Measurements from ENCODE around the gene CDS2. TPM values are rescaled to one million over a fixed set of nuclear protein-coding genes. Genes with fewer than 3 reads are reported as not detected.

Gene CDS2
- total RNA-seq, 1 experiment from 2014 or later = 25.7 TPM

DNA sequence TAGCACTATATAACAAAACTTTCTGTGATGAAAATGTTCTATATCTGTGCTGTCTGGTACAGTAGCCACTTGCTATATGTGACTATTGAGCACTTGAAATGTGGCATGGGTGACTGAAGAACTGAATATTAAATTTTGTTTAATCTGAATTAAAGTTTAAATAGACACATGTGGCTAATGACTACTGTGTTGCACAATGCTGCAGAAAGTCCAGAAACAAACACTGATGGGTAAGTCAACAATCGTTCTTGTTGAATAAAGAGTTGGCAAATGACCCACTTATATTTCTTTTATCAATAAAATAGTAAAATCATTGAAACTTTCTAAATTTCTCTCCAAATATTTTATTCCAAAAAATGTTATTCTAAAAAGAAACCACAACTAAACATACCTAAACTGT is 108.2 kb downstream of the CDS2 start:
- CTCF ChIA-PET = no interaction called here
- peaks cover 62% of the 10 kb centered on the region for H3K27me3 Mint-ChIP-seq (ENCODE audit: unreplicated experiment)

More for the DNA sequence above, 108.2 kb downstream of the CDS2 start:
- Mint-ChIP-seq H3K4me1 (ENCODE audit: low read depth, unreplicated experiment) (no peaks in the 10 kb centered on the region), H3K9me3 (ENCODE audit: low read depth, unreplicated experiment) (no peaks in the 10 kb centered on the region), H3K4me3 (ENCODE audit: low read depth, unreplicated experiment) (no peak overlapping the region), H3K36me3 (ENCODE audit: insufficient read depth, unreplicated experiment) (no peaks in the 10 kb centered on the region), H3K27ac (ENCODE audit: unreplicated experiment) (no peak overlapping the region)
- TF ChIP-seq, protein P1, sequence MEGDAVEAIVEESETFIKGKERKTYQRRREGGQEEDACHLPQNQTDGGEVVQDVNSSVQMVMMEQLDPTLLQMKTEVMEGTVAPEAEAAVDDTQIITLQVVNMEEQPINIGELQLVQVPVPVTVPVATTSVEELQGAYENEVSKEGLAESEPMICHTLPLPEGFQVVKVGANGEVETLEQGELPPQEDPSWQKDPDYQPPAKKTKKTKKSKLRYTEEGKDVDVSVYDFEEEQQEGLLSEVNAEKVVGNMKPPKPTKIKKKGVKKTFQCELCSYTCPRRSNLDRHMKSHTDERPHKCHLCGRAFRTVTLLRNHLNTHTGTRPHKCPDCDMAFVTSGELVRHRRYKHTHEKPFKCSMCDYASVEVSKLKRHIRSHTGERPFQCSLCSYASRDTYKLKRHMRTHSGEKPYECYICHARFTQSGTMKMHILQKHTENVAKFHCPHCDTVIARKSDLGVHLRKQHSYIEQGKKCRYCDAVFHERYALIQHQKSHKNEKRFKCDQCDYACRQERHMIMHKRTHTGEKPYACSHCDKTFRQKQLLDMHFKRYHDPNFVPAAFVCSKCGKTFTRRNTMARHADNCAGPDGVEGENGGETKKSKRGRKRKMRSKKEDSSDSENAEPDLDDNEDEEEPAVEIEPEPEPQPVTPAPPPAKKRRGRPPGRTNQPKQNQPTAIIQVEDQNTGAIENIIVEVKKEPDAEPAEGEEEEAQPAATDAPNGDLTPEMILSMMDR (IDR thresholded peaks at IDR 0.05; ENCODE audit: unreplicated experiment) = no peak
- DNase-seq = no peak
- intact Hi-C loops (cut with micrococcal nuclease; ENCODE audit: unreplicated experiment) = no loop called here
- no TSS peak for BruUV-seq (replicated peaks)

Other genes starting within 250 kb of the CDS2 start
- gene SLC23A2, start 125.5 kb upstream of the CDS2 start, total RNA-seq (2022) = 13.2 and 14.8 TPM in 2 replicates
- 60.0 and 67.6 TPM in 2 replicates for gene TMEM230, start 13.9 kb upstream of the CDS2 start, total RNA-seq (2022)
- gene PCNA, start 7.0 kb upstream of the CDS2 start, total RNA-seq (2022) = 102 and 116 TPM in 2 replicates
- gene PROKR2, start 189.9 kb downstream of the CDS2 start, total RNA-seq (2022) = not detected in 2 replicates